HEK293 (cell line): Measurements from ENCODE around the gene MCU.

Experiments
- CTCF ChIA-PET: fragments of 350-600 bp; formaldehyde crosslinking; extraction: SDS; loops from one replicate; lab custom pipeline; 2021; ENCODE audit warnings: antibody characterized with exemption; lab: Yijun Ruan, JAX
- POLR2A ChIA-PET: fragments of 300-600 bp; formaldehyde crosslinking; extraction: SDS; loops from one replicate; lab custom pipeline; 2020; ENCODE audit warnings: antibody characterized with exemption, inconsistent platforms; lab: Yijun Ruan, JAX
- H3K27ac ChIP-seq: fragments of 200-500 bp; sonication (Bioruptor generic); 2 replicates; pipeline ENCODE4 v1.5.1; 2014; ENCODE audit warnings: low read depth, low read length, control low read depth, inconsistent platforms; ENCODE audit errors: extremely low read depth
- H3K36me3 ChIP-seq, 2 experiments: fragments of 200-500 bp in 1 of 2; sonication (Bioruptor generic) in 1 of 2; 1 replicate in 1 of 2; 2 replicates in 1 of 2; pipeline ENCODE4 v1.5.1; 2014 to 2017; ENCODE audit warnings: inconsistent platforms in 2 of 2, low read length in 2 of 2; ENCODE audit not compliant: control insufficient read depth in 2 of 2, insufficient read depth in 1 of 2
- H3K4me1 ChIP-seq: fragments of 200-500 bp; sonication (Bioruptor generic); 2 replicates; pipeline ENCODE4 v1.5.1; 2014; ENCODE audit warnings: mild to moderate bottlenecking, low read length, inconsistent platforms; ENCODE audit not compliant: control insufficient read depth, insufficient read depth
- H3K4me3 ChIP-seq: 2 replicates; pipeline ENCODE4 v1.5.1; 2011; ENCODE audit warnings: low read depth, mild to moderate bottlenecking, control low read depth, low read length, moderate library complexity
- H3K9me3 ChIP-seq: fragments of 200-500 bp; sonication (Bioruptor generic); 2 replicates; pipeline ENCODE4 v1.5.1; 2014; ENCODE audit warnings: low read depth, low read length, inconsistent platforms; ENCODE audit not compliant: control insufficient read depth, insufficient read depth
- ELK4 ChIP-seq: IDR thresholded peaks from 2 replicates; pipeline ENCODE4 v1.6.1; 2011; ENCODE audit warnings: mild to moderate bottlenecking, low read depth, low read length, borderline replicate concordance
- GLIS2 ChIP-seq: fragments of 450-650 bp; formaldehyde crosslinking; IDR thresholded peaks from 2 replicates; pipeline ENCODE4 v1.5.1; 2016; ENCODE audit warnings: missing biosample characterization, missing genetic modification characterization
- INSM2 ChIP-seq: fragments of 450-650 bp; formaldehyde crosslinking; IDR thresholded peaks from 2 replicates; pipeline ENCODE4 v1.5.1; 2016; ENCODE audit warnings: missing biosample characterization, missing genetic modification characterization
- OSR2 ChIP-seq: fragments of 450-650 bp; formaldehyde crosslinking; IDR thresholded peaks from 2 replicates; pipeline ENCODE4 v1.5.1; 2016; ENCODE audit warnings: missing biosample characterization, missing genetic modification characterization
- REST ChIP-seq: fragments of 450-650 bp; formaldehyde crosslinking; IDR thresholded peaks from 2 replicates; pipeline ENCODE4 v1.5.1; 2016; ENCODE audit warnings: missing biosample characterization, missing genetic modification characterization
- ZBTB11 ChIP-seq: fragments of 450-650 bp; formaldehyde crosslinking; conservative IDR thresholded peaks from 2 replicates; pipeline ENCODE4 v1.5.1; 2016; ENCODE audit warnings: low read depth, missing biosample characterization, missing genetic modification characterization
- ZBTB17 ChIP-seq: fragments of 450-650 bp; formaldehyde crosslinking; IDR thresholded peaks from 2 replicates; pipeline ENCODE4 v1.5.1; 2016; ENCODE audit warnings: missing biosample characterization, missing genetic modification characterization
- ZBTB20 ChIP-seq: fragments of 450-650 bp; formaldehyde crosslinking; IDR thresholded peaks from 2 replicates; pipeline ENCODE4 v1.5.1; 2016; ENCODE audit warnings: missing biosample characterization, missing genetic modification characterization
- ZBTB21 ChIP-seq: fragments of 450-650 bp; formaldehyde crosslinking; IDR thresholded peaks from 2 replicates; pipeline ENCODE4 v1.5.1; 2017; ENCODE audit warnings: missing biosample characterization, missing genetic modification characterization
- ZBTB7A ChIP-seq: fragments of 450-650 bp; formaldehyde crosslinking; IDR thresholded peaks from 2 replicates; pipeline ENCODE4 v1.5.1; 2016; ENCODE audit warnings: low read depth, missing biosample characterization, missing genetic modification characterization
- ZFHX2 ChIP-seq: fragments of 450-650 bp; formaldehyde crosslinking; conservative IDR thresholded peaks from 2 replicates; pipeline ENCODE4 v1.5.1; 2016; ENCODE audit warnings: missing biosample characterization, missing genetic modification characterization
- ZFP3 ChIP-seq: fragments of 450-650 bp; formaldehyde crosslinking; IDR thresholded peaks from 2 replicates; pipeline ENCODE4 v1.5.1; 2016; ENCODE audit warnings: low read depth, missing biosample characterization, missing genetic modification characterization
- ZNF132 ChIP-seq: fragments of 450-650 bp; formaldehyde crosslinking; IDR thresholded peaks from 2 replicates; pipeline ENCODE4 v1.5.1; 2017; ENCODE audit warnings: missing biosample characterization, missing genetic modification characterization, borderline replicate concordance
- ZNF324 ChIP-seq: fragments of 450-650 bp; formaldehyde crosslinking; IDR thresholded peaks from 2 replicates; pipeline ENCODE4 v1.5.1; 2016; ENCODE audit warnings: missing biosample characterization, missing genetic modification characterization
- ZNF335 ChIP-seq: fragments of 450-650 bp; formaldehyde crosslinking; conservative IDR thresholded peaks from 2 replicates; pipeline ENCODE4 v1.5.1; 2016; ENCODE audit warnings: missing biosample characterization, missing genetic modification characterization
- ZNF366 ChIP-seq: fragments of 450-650 bp; formaldehyde crosslinking; conservative IDR thresholded peaks from 2 replicates; pipeline ENCODE4 v1.5.1; 2016; ENCODE audit warnings: missing biosample characterization, missing genetic modification characterization
- ZNF391 ChIP-seq: fragments of 450-650 bp; formaldehyde crosslinking; IDR thresholded peaks from 2 replicates; pipeline ENCODE4 v1.5.1; 2016; ENCODE audit warnings: low read depth, missing biosample characterization, missing genetic modification characterization, borderline replicate concordance
- ZNF596 ChIP-seq: fragments of 450-650 bp; IDR thresholded peaks from 2 replicates; pipeline ENCODE4 v1.5.0; 2018; ENCODE audit warnings: missing biosample characterization, mild to moderate bottlenecking, missing genetic modification characterization, moderate library complexity
- ZNF692 ChIP-seq: fragments of 450-650 bp; formaldehyde crosslinking; IDR thresholded peaks from 2 replicates; pipeline ENCODE4 v1.5.1; 2016; ENCODE audit warnings: missing biosample characterization, missing genetic modification characterization
- ZNF707 ChIP-seq: fragments of 450-650 bp; formaldehyde crosslinking; IDR thresholded peaks from 2 replicates; pipeline ENCODE4 v1.5.1; 2016; ENCODE audit warnings: missing biosample characterization, missing genetic modification characterization
- ZSCAN4 ChIP-seq: fragments of 450-650 bp; formaldehyde crosslinking; IDR thresholded peaks from 2 replicates; pipeline ENCODE4 v1.5.1; 2017; ENCODE audit warnings: missing biosample characterization, missing genetic modification characterization

MCU gene

GRCh38 chr10:72692994-72693781, 1.2 kb downstream of the MCU start:
- ChIA-PET CTCF (interaction anchor here (0.5 to 3.1 kb wide), 7 partner anchors 11 to 368 kb away, joined by 3 to 18 read pairs (median 3); no protein-coding TSS in a partner anchor), POLR2A (interaction anchor here (1.0 to 2.5 kb wide), 4 partner anchors 17 to 403 kb away, joined by 3 to 22 read pairs (median 5); partner anchors contain the start of gene MICU1)
- Histone ChIP-seq H3K4me3 (peak overlapping the region; percentile 82), H3K36me3 (no peaks in the 10 kb centered on the region), H3K9me3 (no peaks in the 10 kb centered on the region), H3K27ac (peak overlapping the region; percentile 45; the same call in 1 of the 2 replicates), H3K4me1 (peaks cover 20% of the 10 kb centered on the region)
- TF ChIP-seq ZNF692 (tag by site-specific recombination) (peak; percentile 24; the same call in 1 of the 2 replicates), OSR2 (no peak), REST (tag by site-specific recombination) (no peak), ZNF707 (tag by site-specific recombination) (no peak), ZNF391 (0 out of 2 replicates have a peak, but pooled peaks have one; percentile 12), ZNF324 (tag by site-specific recombination) (no peak), ZBTB17 (peak; percentile 36; the same call in 1 of the 2 replicates), ZNF335 (tag by site-specific recombination) (peak; percentile 100), ZFHX2 (no peak), ZFP3 (tag by site-specific recombination) (no peak), ZBTB7A (tag by site-specific recombination) (peak; percentile 67; the same call in 1 of the 2 replicates), ZSCAN4 (tag by site-specific recombination) (peak; percentile 75; the same call in 1 of the 2 replicates), ZNF366 (tag by site-specific recombination) (peak; percentile 40; the same call in 1 of the 2 replicates), ZBTB11 (tag by site-specific recombination) (no peak), ZNF132 (tag by site-specific recombination) (no peak), ZBTB21 (no peak), GLIS2 (no peak), INSM2 (no peak), ZBTB20 (tag by site-specific recombination) (0 out of 2 replicates have a peak, but pooled peaks have one; percentile 27), ELK4 (no peak), ZNF596 (tag by site-specific recombination) (no peak)
